Measurements from ENCODE around the gene FAM24B.

- TF ChIP-seq CTCF (IDR thresholded peaks at IDR 0.05) (no peak), POLR2AphosphoS5 (IDR thresholded peaks at IDR 0.05) (no peak), POLR2A (IDR thresholded peaks at IDR 0.05) (no peak), EP300 (IDR thresholded peaks at IDR 0.05; ENCODE audit: low read depth) (no peak)
Observed at GRCh38 chr10:122859527-122859926, 19.9 kb downstream of the FAM24B start.

Measured in transverse colon (tissue), 4 donors.